Ovary (tissue), 3 donors: ENCODE results near the gene ACSM6.

Source experiments
- POLR2A ChIP-seq: fragments of 450-650 bp; IDR thresholded peaks from one replicate; pipeline ENCODE4 v1.6.1; 2017; ENCODE audit warnings: antibody characterized with exemption, mild to moderate bottlenecking, moderate library complexity
- TF ChIP-seq, protein P1 (sequence below), 3 donors: fragments of 450-650 bp in 2 of 3; fragments of 200-600 bp in 1 of 3; IDR thresholded peaks; one replicate each; pipeline versions ENCODE4 v1.5.1 to v1.8.0; 2016 to 2022; ENCODE audit warnings: antibody characterized with exemption in 3 of 3, mild to moderate bottlenecking in 1 of 3
- donor health status: DM: no; HTN: no; CAD: no.

- TF ChIP-seq POLR2A = no peak
- TF ChIP-seq, protein P1, sequence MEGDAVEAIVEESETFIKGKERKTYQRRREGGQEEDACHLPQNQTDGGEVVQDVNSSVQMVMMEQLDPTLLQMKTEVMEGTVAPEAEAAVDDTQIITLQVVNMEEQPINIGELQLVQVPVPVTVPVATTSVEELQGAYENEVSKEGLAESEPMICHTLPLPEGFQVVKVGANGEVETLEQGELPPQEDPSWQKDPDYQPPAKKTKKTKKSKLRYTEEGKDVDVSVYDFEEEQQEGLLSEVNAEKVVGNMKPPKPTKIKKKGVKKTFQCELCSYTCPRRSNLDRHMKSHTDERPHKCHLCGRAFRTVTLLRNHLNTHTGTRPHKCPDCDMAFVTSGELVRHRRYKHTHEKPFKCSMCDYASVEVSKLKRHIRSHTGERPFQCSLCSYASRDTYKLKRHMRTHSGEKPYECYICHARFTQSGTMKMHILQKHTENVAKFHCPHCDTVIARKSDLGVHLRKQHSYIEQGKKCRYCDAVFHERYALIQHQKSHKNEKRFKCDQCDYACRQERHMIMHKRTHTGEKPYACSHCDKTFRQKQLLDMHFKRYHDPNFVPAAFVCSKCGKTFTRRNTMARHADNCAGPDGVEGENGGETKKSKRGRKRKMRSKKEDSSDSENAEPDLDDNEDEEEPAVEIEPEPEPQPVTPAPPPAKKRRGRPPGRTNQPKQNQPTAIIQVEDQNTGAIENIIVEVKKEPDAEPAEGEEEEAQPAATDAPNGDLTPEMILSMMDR (IDR thresholded peaks at IDR 0.05) = no peak
Observed at GRCh38 chr10:95247200-95247880, 53.3 kb downstream of the ACSM6 start.
